NT2/D1 (cell line): ENCODE measurements around the gene PPP1R9A.

ENCODE experiments used
- SUZ12 ChIP-seq: IDR thresholded peaks from 2 replicates; pipeline ENCODE4 v1.6.1; 2011; ENCODE audit not compliant: insufficient read length, insufficient read depth; ENCODE audit errors: extremely low read depth
- YY1 ChIP-seq: IDR thresholded peaks from 2 replicates; pipeline ENCODE4 v1.6.1; 2011; ENCODE audit not compliant: insufficient read length, insufficient read depth
- ZNF274 ChIP-seq: IDR thresholded peaks from 2 replicates; pipeline ENCODE4 v1.6.1; 2011; ENCODE audit warnings: mild to moderate bottlenecking, low read depth, low read length

- TF ChIP-seq ZNF274 (no peak), YY1 (no peak), SUZ12 (no peak)
Observed at GRCh38 chr7:94974423-94974822, 67.0 kb downstream of the PPP1R9A start.
